Endodermal cell (in vitro differentiated cells): ENCODE results near the gene RASEF. TPM values are rescaled to one million over a fixed set of nuclear protein-coding genes. Genes with fewer than 3 reads are reported as not detected.
"Not testable (repeated sequence)": the region's sequence is repeated elsewhere in the genome, so short reads cannot be mapped to it uniquely, and the experiment has no call there.

Experiments
- DNase-seq: peaks from one replicate; pipeline ENCODE4 v3.0.0-alpha.2; 2017
- H3K27ac ChIP-seq: 2 replicates; pipeline ENCODE4 v1.5.1; 2013; ENCODE audit warnings: mild to moderate bottlenecking, low read depth, low read length, moderate library complexity
- H3K27me3 ChIP-seq: 2 replicates; pipeline ENCODE4 v1.6.1; 2013; ENCODE audit warnings: mild to moderate bottlenecking, low read length, moderate library complexity; ENCODE audit not compliant: insufficient read depth, control insufficient read depth, poor library complexity, severe bottlenecking
- H3K36me3 ChIP-seq: 2 replicates; pipeline ENCODE4 v1.7.0; 2013; ENCODE audit warnings: mild to moderate bottlenecking, low read length, moderate library complexity; ENCODE audit not compliant: control insufficient read depth, insufficient read depth
- H3K4me1 ChIP-seq: one replicate; pipeline ENCODE4 v1.7.0; 2013; ENCODE audit warnings: low read length; ENCODE audit not compliant: control insufficient read depth, insufficient read depth
- H3K4me3 ChIP-seq: 2 replicates; pipeline ENCODE4 v1.5.1; 2013; ENCODE audit warnings: mild to moderate bottlenecking, low read length, moderate library complexity
- H3K9ac ChIP-seq: 2 replicates; pipeline ENCODE4 v1.6.1; 2013; ENCODE audit warnings: mild to moderate bottlenecking, low read length, moderate library complexity; ENCODE audit not compliant: poor library complexity, severe bottlenecking; ENCODE audit errors: extremely low read depth
- H3K9me3 ChIP-seq: 2 replicates; pipeline ENCODE4 v1.6.1; 2013; ENCODE audit warnings: mild to moderate bottlenecking, low read length, moderate library complexity; ENCODE audit not compliant: control insufficient read depth
- H3K27ac Mint-ChIP-seq: 2 replicates; pipeline ENCODE4 v1.8.0; 2020; ENCODE audit warnings: mixed read lengths
- H3K27me3 Mint-ChIP-seq: 2 replicates; pipeline ENCODE4 v1.8.0; 2021; ENCODE audit warnings: mild to moderate bottlenecking, mixed read lengths; ENCODE audit not compliant: insufficient read depth
- H3K36me3 Mint-ChIP-seq: 2 replicates; pipeline ENCODE4 v1.8.0; 2020; ENCODE audit warnings: low read depth, mixed read lengths
- H3K4me1 Mint-ChIP-seq: 2 replicates; pipeline ENCODE4 v1.8.0; 2020; ENCODE audit warnings: mixed read lengths
- H3K4me3 Mint-ChIP-seq: 2 replicates; pipeline ENCODE4 v1.8.0; 2020; ENCODE audit warnings: mild to moderate bottlenecking, moderate library complexity, mixed read lengths
- H3K9me3 Mint-ChIP-seq: 2 replicates; pipeline ENCODE4 v1.8.0; 2020; ENCODE audit warnings: mild to moderate bottlenecking, mixed read lengths
- WGBS, 2 experiments: methylation state at CpG; one replicate each; pipeline versions ENCODE4 v1.1.5 to v1.1.7; 2013; ENCODE audit warnings: missing lambda C conversion rate in 2 of 2, mixed read lengths in 1 of 2; ENCODE audit not compliant: insufficient coverage in 1 of 2, insufficient read length in 1 of 2; 5-methylcytosine and 5-hydroxymethylcytosine counted together
- total RNA-seq, 2 donors: library from RNA; stranded (reverse); fragmentation: NEBNext Ultra II Directional in 1 of 2; extraction: Animal tissue kit (Norgen Biotek cat#: 25700) in 1 of 2; gene quantifications; 2 replicates in 1 of 2; 3 replicates in 1 of 2; pipeline ENCODE4 v1.2.1, GENCODE V29; 2021
- TF ChIP-seq, protein P1 (sequence below): fragments of 200-600 bp; sonication (generic); conservative IDR thresholded peaks from 2 replicates; pipeline ENCODE4 v1.5.0; 2021; ENCODE audit warnings: antibody characterized with exemption, mild to moderate bottlenecking

The RASEF gene
- total RNA-seq, 2 donors from 2014 or later: 1.1 to 1.7 TPM

DNA sequence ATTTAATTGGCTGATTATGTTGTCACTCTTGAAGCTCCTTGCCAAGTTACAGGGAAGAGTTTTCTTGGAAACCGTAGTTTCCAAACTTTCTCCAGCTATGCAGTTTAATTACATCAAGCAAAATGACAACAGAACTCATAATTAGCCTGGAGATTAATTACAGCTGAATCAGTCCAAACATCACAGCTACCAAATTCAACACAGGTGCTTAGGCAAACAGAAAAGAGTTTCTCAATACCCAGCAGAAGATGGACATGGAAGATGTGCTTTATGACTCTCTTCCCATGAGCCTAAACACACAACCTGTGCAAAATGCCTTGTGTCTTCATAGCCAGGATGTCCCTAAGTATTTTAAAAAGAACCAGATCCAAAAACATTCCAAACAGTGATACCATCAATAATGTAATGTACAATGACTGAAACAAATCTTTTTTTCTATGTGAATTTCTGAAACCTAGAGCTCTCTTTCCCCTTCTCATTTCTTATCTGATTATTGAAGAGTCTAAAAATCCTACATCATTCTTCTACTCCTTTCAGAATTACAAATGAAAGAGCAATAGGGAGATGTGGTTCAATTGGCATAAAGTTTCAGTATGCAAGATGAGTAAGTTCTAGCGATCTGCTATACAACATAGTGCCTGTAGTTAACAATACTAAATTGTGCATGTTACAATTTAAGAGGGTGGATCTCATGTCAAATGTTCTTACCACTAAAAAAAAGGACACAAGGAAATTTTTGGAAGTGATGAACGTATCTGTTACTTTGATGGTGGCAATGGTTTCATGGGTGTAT is 124.3 kb downstream of the RASEF start:
- Mint-ChIP-seq H3K9me3 (no peaks in the 10 kb centered on the region), H3K36me3 (no peaks in the 10 kb centered on the region), H3K27ac (no peak overlapping the region), H3K4me3 (no peak overlapping the region), H3K4me1 (peaks cover 22% of the 10 kb centered on the region), H3K27me3 (peaks cover 7% of the 10 kb centered on the region)
- no peaks in the 10 kb centered on the region for H3K4me1 ChIP-seq
- H3K27me3 ChIP-seq: no peaks in the 10 kb centered on the region
- no peaks in the 10 kb centered on the region for H3K9me3 ChIP-seq
- no peak overlapping the region for H3K9ac ChIP-seq
- no peak for DNase-seq
- H3K4me3 ChIP-seq: no peak overlapping the region
- H3K36me3 ChIP-seq: no peaks in the 10 kb centered on the region
- H3K27ac ChIP-seq: no peak overlapping the region
- TF ChIP-seq, protein P1, sequence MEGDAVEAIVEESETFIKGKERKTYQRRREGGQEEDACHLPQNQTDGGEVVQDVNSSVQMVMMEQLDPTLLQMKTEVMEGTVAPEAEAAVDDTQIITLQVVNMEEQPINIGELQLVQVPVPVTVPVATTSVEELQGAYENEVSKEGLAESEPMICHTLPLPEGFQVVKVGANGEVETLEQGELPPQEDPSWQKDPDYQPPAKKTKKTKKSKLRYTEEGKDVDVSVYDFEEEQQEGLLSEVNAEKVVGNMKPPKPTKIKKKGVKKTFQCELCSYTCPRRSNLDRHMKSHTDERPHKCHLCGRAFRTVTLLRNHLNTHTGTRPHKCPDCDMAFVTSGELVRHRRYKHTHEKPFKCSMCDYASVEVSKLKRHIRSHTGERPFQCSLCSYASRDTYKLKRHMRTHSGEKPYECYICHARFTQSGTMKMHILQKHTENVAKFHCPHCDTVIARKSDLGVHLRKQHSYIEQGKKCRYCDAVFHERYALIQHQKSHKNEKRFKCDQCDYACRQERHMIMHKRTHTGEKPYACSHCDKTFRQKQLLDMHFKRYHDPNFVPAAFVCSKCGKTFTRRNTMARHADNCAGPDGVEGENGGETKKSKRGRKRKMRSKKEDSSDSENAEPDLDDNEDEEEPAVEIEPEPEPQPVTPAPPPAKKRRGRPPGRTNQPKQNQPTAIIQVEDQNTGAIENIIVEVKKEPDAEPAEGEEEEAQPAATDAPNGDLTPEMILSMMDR: no peak
- 86 to 100% methylated on average over 3 of the region's 3 CpGs for WGBS, 2 experiments

GRCh38 chr9:82936561-82936960 is 126.4 kb downstream of the RASEF start:
- not testable (repeated sequence) for H3K9me3 ChIP-seq, H3K4me1 ChIP-seq, H3K36me3 ChIP-seq, DNase-seq, H3K4me3 ChIP-seq, H3K9me3 Mint-ChIP-seq, H3K27me3 Mint-ChIP-seq, H3K9ac ChIP-seq, H3K27me3 ChIP-seq, H3K27ac ChIP-seq, H3K4me3 Mint-ChIP-seq, H3K36me3 Mint-ChIP-seq
- peak overlapping the region; percentile 44 for H3K27ac Mint-ChIP-seq
- peaks cover 24% of the 10 kb centered on the region for H3K4me1 Mint-ChIP-seq
- whole genome bisulfite sequencing, 2 experiments: 92 to 97% methylated on average over 7 of the region's 7 CpGs

DNA sequence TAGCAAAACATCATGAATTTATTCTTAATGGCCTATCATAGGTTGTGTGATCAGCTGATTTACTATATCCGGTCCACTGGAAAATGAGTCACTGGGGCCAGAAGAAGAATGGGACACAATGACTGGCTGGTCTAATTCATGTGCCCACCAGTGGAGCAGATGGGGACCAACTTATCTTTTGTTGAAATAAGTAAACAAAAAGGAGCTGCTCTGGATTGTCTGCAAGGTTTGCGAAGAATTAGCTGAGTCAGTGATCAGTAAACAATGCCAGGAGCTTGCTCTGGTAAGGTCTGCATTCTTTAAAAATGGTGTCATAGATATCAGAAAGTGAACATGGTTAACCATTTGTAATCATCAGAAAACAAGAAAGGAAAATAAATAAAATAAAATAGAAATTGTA is 128.0 kb downstream of the RASEF start:
- Mint-ChIP-seq H3K9me3 (no peaks in the 10 kb centered on the region), H3K27me3 (peaks cover 7% of the 10 kb centered on the region), H3K4me3 (no peak overlapping the region), H3K36me3 (no peaks in the 10 kb centered on the region), H3K4me1 (peaks cover 24% of the 10 kb centered on the region), H3K27ac (peak overlapping the region; percentile 88)
- H3K27me3 ChIP-seq: no peaks in the 10 kb centered on the region
- H3K9me3 ChIP-seq: no peaks in the 10 kb centered on the region
- H3K4me1 ChIP-seq: no peaks in the 10 kb centered on the region
- H3K36me3 ChIP-seq: no peaks in the 10 kb centered on the region
- H3K9ac ChIP-seq: no peak overlapping the region
- peak; percentile 56 for DNase-seq
- 37 to 63% methylated on average over 2 of the region's 2 CpGs for whole genome bisulfite sequencing, 2 experiments
- TF ChIP-seq, protein P1: no peak
- no peak overlapping the region for H3K27ac ChIP-seq
- H3K4me3 ChIP-seq: no peak overlapping the region

DNA sequence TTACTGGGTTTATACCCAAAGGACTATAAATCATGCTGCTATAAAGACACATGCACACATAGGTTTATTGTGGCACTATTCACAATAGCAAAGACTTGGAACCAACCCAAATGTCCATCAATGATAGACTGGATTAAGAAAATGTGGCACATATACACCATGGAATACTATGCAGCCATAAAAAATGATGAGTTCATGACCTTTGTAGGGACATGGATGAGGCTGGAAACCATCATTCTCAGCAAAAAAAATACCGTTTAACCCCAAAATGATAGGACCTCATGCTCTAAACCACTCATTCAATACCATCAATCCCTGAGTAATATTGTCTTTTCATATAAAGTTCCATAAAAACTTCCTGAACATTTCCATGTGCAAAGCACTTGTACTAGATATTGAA is 128.9 kb downstream of the RASEF start:
- not testable (repeated sequence) for H3K36me3 ChIP-seq, H3K4me3 ChIP-seq, H3K9me3 ChIP-seq, H3K27ac Mint-ChIP-seq, H3K27me3 ChIP-seq, H3K4me1 ChIP-seq, DNase-seq, H3K9me3 Mint-ChIP-seq, H3K36me3 Mint-ChIP-seq, H3K27ac ChIP-seq, H3K9ac ChIP-seq, H3K27me3 Mint-ChIP-seq, H3K4me3 Mint-ChIP-seq
- 89 to 100% methylated on average over 1 of the region's 1 CpG for WGBS, 2 experiments
- peaks cover 23% of the 10 kb centered on the region for H3K4me1 Mint-ChIP-seq
